Cardiac muscle cell (in vitro differentiated cells and primary cell): ENCODE data around the gene MAGOH. TPM values are rescaled to one million over a fixed set of nuclear protein-coding genes. Genes with fewer than 3 reads are reported as not detected.

Experiments
- DNase-seq, 2 donors: peaks; one replicate each; pipeline versions ENCODE4 v3.0.0 to v3.0.0-alpha.2; 2010 to 2017; ENCODE audit warnings: low read depth in 1 of 2, low spot score in 1 of 2
- H3K27ac ChIP-seq: fragments of 200-600 bp; sonication (generic); 2 replicates; pipeline ENCODE4 v1.5.1; 2016
- H3K27me3 ChIP-seq: fragments of 200-600 bp; sonication (generic); 2 replicates; pipeline ENCODE4 v1.6.0; 2016; ENCODE audit warnings: control low read depth
- H3K36me3 ChIP-seq: fragments of 200-600 bp; sonication (generic); 2 replicates; pipeline ENCODE4 v1.5.1; 2016; ENCODE audit warnings: control low read depth
- H3K4me1 ChIP-seq: fragments of 200-600 bp; sonication (generic); 2 replicates; pipeline ENCODE4 v1.8.1; 2017; ENCODE audit warnings: low read depth, mild to moderate bottlenecking, mixed run types
- H3K4me3 ChIP-seq: fragments of 200-600 bp; sonication (generic); 2 replicates; pipeline ENCODE4 v1.5.1; 2016; ENCODE audit warnings: mild to moderate bottlenecking
- H3K9me3 ChIP-seq: fragments of 200-600 bp; sonication (generic); 2 replicates; pipeline ENCODE4 v1.5.1; 2017; ENCODE audit warnings: low read depth, mild to moderate bottlenecking, control low read depth
- CTCF ChIP-seq: IDR thresholded peaks from 2 replicates; pipeline ENCODE4 v1.5.1; 2012; ENCODE audit warnings: low read depth, mild to moderate bottlenecking, low read length
- polyA plus RNA-seq: library from polyadenylated mRNA; unstranded; fragments of >200 nt; fragmentation: Nextera tagmentation; extraction: Ambion mirVana; gene quantifications from 2 replicates; pipeline ENCODE4 v1.2.1, GENCODE V29; 2016
- total RNA-seq: library from RNA; depleted of rRNA; stranded (reverse); fragments of >200 nt; gene quantifications from 2 replicates; pipeline ENCODE4 v1.2.3, GENCODE V29; 2016

The MAGOH gene
- total and polyA plus RNA-seq, 2 experiments from 2014 or later: 24.6 to 36.6 TPM

GRCh38 chr1:53219711-53220110 lies 18.6 kb downstream of the MAGOH start:
- TF ChIP-seq CTCF: no peak
- Histone ChIP-seq H3K27ac (peak overlapping the region; percentile 95), H3K27me3 (no peaks in the 10 kb centered on the region), H3K9me3 (no peaks in the 10 kb centered on the region), H3K36me3 (no peaks in the 10 kb centered on the region), H3K4me1 (peaks cover 12% of the 10 kb centered on the region), H3K4me3 (peak overlapping the region; percentile 80)
- no peak for DNase-seq

- H3K9me3 ChIP-seq: no peaks in the 10 kb centered on the region
- DNase-seq: no peak
- no peak overlapping the region for H3K4me3 ChIP-seq
- TF ChIP-seq CTCF: no peak
- peaks cover 2% of the 10 kb centered on the region for H3K36me3 ChIP-seq
- H3K27ac ChIP-seq: no peak overlapping the region
- no peaks in the 10 kb centered on the region for H3K27me3 ChIP-seq
- peaks cover 12% of the 10 kb centered on the region for H3K4me1 ChIP-seq
Measured at GRCh38 chr1:53218201-53218600, 20.1 kb downstream of the MAGOH start.

- H3K9me3 ChIP-seq: no peaks in the 10 kb centered on the region
- H3K4me3 ChIP-seq: no peak overlapping the region
- peaks cover 20% of the 10 kb centered on the region for H3K36me3 ChIP-seq
Measured at GRCh38 chr1:53214376-53214940, 23.9 kb downstream of the MAGOH start.

GRCh38 chr1:53210954-53211353 lies 27.4 kb downstream of the MAGOH start:
- Histone ChIP-seq H3K9me3 (no peaks in the 10 kb centered on the region), H3K4me1 (no peaks in the 10 kb centered on the region), H3K27ac (no peak overlapping the region), H3K4me3 (no peak overlapping the region), H3K36me3 (peaks cover 32% of the 10 kb centered on the region), H3K27me3 (no peaks in the 10 kb centered on the region)
- no peak for DNase-seq
- TF ChIP-seq CTCF: no peak

More at GRCh38 chr1:53214376-53214940, 23.9 kb downstream of the MAGOH start:
- DNase-seq: no peak
- Histone ChIP-seq H3K27me3 (no peaks in the 10 kb centered on the region), H3K27ac (no peak overlapping the region), H3K4me1 (peaks cover 3% of the 10 kb centered on the region)
- no peak for TF ChIP-seq CTCF

- Histone ChIP-seq H3K36me3 (peaks cover 35% of the 10 kb centered on the region), H3K4me3 (no peak overlapping the region), H3K27me3 (no peaks in the 10 kb centered on the region), H3K27ac (no peak overlapping the region), H3K4me1 (no peaks in the 10 kb centered on the region), H3K9me3 (no peaks in the 10 kb centered on the region)
- TF ChIP-seq CTCF: no peak
- DNase-seq: no peak
Measured at GRCh38 chr1:53210352-53210751, 28.0 kb downstream of the MAGOH start.
